A673 (cell line): ENCODE data around the gene SLC39A13.
A peak's percentile ranks its signal among the peaks of the same experiment; 100 is the strongest.
"Not testable (repeated sequence)": the region's sequence is repeated elsewhere in the genome, so short reads cannot be mapped to it uniquely, and the experiment has no call there.

Experiments
- EZH2 ChIP-seq: fragments of 200-600 bp; sonication (generic); IDR thresholded peaks from 2 replicates; pipeline ENCODE4 v1.6.1; 2017; ENCODE audit warnings: borderline replicate concordance, low read depth, mild to moderate bottlenecking, mixed read lengths, antibody characterized with exemption, low read length; ENCODE audit not compliant: poor library complexity, severe bottlenecking
- TF ChIP-seq, protein P1 (sequence below): fragments of 300-800, 200-600 bp; sonication (generic); conservative IDR thresholded peaks from 2 replicates; pipeline ENCODE4 v1.5.1; 2017; ENCODE audit warnings: low read depth, mild to moderate bottlenecking, antibody characterized with exemption, low read length, moderate library complexity, mixed read lengths

DNA sequence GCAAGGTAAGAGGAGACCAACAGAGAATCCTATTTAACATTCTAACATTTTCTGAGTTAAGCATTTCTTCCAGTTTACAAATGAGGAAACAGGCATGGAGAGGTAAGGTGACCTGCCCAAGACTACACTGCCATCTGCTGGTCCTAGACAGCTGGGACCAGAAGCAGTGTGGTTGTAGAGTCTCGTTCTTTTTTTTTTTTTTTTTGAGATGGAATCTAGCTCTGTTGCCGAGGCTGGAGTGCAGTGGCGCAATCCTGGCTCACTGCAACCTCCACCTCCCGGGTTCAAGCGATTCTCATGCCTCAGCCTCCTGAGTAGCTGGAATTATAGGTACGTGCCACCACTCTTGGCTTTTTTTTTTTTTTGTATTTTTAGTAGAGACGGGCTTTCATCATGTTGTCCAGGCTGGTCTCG lies 45.9 kb downstream of the SLC39A13 start:
- TF ChIP-seq, protein P1, sequence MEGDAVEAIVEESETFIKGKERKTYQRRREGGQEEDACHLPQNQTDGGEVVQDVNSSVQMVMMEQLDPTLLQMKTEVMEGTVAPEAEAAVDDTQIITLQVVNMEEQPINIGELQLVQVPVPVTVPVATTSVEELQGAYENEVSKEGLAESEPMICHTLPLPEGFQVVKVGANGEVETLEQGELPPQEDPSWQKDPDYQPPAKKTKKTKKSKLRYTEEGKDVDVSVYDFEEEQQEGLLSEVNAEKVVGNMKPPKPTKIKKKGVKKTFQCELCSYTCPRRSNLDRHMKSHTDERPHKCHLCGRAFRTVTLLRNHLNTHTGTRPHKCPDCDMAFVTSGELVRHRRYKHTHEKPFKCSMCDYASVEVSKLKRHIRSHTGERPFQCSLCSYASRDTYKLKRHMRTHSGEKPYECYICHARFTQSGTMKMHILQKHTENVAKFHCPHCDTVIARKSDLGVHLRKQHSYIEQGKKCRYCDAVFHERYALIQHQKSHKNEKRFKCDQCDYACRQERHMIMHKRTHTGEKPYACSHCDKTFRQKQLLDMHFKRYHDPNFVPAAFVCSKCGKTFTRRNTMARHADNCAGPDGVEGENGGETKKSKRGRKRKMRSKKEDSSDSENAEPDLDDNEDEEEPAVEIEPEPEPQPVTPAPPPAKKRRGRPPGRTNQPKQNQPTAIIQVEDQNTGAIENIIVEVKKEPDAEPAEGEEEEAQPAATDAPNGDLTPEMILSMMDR: peak; percentile 99
- TF ChIP-seq EZH2: not testable (repeated sequence)
